GM12874 (cell line): ENCODE measurements around the gene LTBP1.

Experiments used
- TF ChIP-seq, protein P1 (sequence below): IDR thresholded peaks from 2 replicates; pipeline ENCODE4 v1.5.1; 2011; ENCODE audit warnings: low read depth, mild to moderate bottlenecking, control low read depth, low read length, moderate library complexity; ENCODE audit not compliant: insufficient read depth

LTBP1 gene

DNA sequence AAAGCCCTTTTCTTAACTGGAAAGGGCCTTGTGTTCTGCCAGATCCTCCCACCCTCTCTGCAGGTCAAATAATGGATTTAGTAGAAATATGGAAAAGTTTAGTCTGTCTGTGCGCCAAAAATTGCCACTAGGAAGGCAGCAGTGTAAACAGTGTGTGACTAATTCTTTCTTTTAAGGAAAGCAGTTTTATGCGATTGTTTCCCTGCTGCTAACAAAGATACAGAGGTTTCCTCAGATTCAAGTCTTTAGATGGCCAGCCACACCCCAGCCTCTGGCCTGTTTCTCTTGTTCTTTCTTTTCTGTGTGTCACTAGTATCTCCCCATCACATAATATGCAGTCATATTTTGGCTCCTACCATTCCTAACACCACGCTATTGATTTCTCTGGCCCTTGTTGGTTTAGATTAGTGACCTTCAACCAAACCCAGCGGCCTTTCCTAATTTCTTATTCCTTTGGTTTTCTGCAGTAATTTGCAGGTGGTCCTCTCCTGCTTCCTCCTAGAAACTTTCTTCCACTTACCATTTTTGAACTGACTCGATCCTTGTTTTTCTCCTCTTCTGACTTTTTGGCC lies 157.4 kb downstream of the LTBP1 start:
- TF ChIP-seq, protein P1, sequence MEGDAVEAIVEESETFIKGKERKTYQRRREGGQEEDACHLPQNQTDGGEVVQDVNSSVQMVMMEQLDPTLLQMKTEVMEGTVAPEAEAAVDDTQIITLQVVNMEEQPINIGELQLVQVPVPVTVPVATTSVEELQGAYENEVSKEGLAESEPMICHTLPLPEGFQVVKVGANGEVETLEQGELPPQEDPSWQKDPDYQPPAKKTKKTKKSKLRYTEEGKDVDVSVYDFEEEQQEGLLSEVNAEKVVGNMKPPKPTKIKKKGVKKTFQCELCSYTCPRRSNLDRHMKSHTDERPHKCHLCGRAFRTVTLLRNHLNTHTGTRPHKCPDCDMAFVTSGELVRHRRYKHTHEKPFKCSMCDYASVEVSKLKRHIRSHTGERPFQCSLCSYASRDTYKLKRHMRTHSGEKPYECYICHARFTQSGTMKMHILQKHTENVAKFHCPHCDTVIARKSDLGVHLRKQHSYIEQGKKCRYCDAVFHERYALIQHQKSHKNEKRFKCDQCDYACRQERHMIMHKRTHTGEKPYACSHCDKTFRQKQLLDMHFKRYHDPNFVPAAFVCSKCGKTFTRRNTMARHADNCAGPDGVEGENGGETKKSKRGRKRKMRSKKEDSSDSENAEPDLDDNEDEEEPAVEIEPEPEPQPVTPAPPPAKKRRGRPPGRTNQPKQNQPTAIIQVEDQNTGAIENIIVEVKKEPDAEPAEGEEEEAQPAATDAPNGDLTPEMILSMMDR = no peak

DNA sequence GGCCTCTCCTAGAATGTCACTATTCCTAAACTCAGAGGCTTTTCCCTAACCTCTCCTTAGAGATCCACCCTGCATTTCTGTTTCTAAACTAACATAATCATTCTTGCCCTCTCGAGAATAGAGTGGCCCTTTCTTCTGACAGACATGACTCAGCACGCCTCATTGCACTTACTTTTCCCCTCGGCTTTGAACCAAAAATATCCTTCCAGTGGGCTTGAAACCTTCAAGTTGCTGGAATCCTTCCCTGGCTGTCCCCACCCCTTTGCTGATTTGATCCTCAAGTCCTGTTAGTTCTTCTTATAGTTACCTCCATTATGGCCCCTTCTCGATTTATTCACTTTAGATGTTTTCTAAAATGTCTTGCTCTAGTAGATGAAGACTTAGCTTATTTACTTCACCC lies 158.0 kb downstream of the LTBP1 start:
- TF ChIP-seq, protein P1 = no peak

DNA sequence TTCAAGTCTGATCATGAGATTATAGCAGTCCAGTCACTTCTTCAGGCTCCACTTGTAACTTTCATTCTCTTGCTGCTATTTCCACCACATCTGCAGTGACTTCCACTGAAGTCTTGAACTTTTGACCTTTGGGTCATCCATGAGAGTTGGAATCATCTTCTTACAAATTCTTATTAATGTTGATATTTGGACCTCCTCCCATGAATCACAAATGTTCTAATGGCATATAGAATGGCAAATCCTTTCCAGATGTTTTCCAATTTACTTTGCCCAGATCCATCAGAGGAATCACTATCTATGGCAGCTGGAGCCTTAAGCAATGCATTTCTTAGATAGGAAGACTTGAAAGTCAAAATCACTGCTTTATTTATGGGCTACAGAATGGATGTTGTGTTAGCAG lies 159.4 kb downstream of the LTBP1 start:
- TF ChIP-seq, protein P1 = no peak

DNA sequence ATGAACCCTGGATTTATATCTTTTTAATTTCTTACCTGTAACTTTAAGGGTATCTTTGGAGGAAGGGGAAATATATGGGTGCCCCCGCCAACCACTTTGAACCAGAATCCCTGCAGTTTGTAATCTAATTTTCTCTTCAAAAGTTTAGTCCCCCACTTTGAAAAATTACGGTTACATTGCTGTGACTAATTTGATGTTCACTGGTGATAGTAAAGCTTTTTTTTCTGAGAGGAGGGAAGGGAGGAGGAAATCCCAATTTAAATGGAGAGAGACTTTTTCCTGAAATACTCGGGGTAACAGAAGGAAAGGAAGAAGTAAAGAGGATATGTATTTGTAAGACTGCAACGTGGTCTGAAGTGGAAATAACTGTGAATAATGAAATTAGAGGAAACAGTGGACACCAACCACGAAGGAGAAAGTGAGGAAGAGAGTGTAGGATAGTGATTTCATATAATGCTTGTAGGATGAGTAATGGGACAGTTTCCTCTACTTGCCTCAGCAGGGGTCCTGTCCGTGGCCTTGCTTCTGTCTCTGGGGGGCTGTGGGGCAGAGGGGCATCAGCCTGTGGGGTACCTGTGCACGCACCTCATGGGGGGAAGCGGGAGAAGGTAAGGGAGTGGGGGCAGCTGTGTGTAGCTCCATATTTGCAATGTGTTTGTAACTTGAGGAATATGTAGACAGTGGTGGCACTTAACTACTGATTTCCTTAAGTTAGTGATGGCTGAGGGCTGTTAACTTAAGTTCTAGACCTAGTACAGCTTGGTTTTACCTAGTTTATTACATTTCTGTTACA lies 161.1 kb downstream of the LTBP1 start:
- TF ChIP-seq, protein P1 = no peak

DNA sequence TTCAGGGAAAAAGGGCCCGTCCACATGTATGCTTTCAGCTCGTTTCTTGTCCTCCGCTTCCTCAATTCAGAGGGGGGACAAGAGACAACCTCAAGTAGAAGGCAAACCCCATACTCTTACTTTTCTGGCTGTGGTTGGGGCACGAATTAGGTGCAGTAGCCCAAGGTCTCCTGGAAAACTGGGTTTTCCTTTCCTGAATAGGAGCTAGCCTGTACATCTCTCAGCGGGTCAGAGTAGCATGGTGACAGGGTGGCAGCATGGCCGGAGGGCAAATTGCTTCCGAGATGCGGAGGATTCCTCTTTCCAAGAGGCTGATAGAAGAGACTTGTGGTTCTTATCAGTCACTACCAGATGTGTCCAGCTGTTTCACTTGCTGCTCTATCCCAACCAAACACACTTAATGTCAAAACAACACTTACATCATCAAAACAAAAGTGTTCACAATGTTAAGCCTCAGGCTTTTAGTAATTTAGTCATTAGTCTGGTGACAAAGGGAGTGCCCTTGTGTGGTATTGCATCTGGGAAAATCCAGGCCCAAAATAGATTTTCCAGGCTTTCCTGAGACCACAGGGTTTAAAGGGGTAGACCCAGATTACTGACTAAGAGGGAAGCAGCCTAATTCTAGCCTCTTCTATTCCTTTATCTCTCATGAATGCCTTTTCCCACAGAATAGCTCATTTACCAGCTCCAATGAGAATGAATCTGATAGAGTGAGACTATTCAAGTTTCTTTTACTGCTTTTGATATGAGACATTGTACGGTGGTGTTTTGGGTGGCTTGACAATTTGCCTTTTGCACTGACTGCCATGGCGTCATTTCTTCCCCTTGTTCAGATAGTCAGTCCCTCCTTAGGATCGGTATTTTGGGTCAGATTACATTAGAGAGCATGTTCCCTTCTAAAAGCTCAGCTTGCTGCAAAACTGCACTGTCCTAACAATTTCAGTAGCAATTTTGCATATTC lies 162.0 kb downstream of the LTBP1 start:
- TF ChIP-seq, protein P1 = no peak

DNA sequence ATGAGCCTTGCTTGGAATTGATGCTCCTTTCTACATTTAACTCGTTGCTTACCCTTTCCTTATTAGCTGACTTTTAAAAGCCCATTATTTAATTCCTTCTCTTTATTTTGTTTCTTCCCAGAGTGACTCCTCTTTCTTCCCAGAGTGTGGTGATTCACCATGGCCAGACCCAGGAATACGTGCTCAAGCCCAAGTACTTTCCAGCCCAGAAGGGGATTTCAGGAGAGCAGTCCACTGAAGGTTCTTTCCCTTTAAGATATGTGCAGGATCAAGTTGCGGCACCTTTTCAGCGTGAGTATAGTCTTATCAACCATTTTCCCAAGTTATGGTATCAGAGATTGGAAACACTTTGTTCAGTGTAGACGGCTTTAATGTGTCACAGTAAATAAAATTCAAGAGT lies 163.7 kb downstream of the LTBP1 start:
- TF ChIP-seq, protein P1 = no peak

DNA sequence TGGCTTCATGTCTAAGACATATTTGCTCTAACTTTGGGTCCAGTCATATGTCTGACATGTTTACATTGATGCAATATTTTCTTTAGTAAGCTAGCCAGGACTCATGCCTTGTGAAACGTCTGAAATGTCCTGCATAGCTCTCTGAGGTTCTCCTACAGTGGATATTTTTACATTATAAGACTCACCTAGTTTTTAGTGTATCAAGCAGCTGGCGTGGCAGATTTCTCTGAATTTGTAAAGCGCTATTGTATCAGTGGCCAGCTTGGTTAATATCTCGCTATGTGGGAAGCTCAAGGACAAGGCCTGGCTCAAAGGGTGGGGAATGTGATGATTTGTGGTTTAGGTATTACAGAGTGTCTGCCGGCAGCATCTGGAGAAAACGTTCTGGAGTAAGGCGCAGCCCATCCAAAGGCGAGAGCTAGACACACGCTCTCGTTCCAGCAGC lies 164.3 kb downstream of the LTBP1 start:
- TF ChIP-seq, protein P1 = no peak
